Measurements from ENCODE around the gene ITPR1.

The ITPR1 gene

GRCh38 chr3:4818164-4818563, 325.0 kb downstream of the ITPR1 start:
- H3K9me3 Mint-ChIP-seq = peaks cover 12% of the 10 kb centered on the region
- peaks cover 3% of the 10 kb centered on the region for H3K27me3 Mint-ChIP-seq
- CTCF ChIA-PET = interaction anchor here (1.0 kb wide), 1 partner anchor 97 kb away, joined by 4 read pairs; no protein-coding TSS in a partner anchor
- H3K36me3 Mint-ChIP-seq = peaks cover 74% of the 10 kb centered on the region
- DNase-seq = no peak
- H3K4me3 Mint-ChIP-seq = no peak overlapping the region
- peaks cover 37% of the 10 kb centered on the region for H3K4me1 Mint-ChIP-seq
- no peak overlapping the region for H3K27ac Mint-ChIP-seq

DNA sequence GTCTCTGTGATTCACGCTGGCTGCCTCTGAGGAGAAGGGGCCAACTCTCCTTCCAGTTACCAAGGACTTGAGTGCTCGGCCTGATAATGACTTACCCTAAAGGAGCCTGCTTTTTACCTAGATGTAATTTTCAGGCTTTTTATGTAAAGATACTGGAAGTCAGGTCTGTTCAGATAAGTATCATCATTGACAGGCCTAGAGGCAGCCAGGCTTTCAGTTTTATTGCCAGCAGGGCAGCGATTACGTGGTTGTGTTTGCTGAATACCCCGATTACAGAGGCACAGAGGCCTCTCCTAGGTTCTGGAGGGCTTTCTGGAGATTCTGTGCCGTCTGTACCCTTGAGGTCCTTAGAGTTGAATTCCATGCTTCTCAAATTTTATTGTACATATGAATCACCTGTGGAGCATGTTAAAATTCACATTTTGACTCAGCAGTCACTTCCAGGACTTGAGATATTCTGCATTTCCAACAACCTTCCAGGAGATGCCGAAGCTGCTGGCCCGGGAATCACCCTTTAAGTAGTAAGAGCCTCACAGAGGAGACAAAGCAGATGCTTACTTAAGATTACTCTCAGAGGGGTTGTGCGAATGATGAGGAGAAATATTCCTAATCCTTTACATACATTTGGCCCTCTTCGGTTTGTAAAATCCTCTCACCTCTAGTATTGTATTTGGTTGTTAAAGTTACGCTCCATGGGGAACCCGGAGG, 326.0 kb downstream of the ITPR1 start:
- Mint-ChIP-seq H3K9me3 (peaks cover 15% of the 10 kb centered on the region), H3K27ac (no peak overlapping the region), H3K4me1 (peaks cover 46% of the 10 kb centered on the region), H3K36me3 (peaks cover 74% of the 10 kb centered on the region), H3K27me3 (peaks cover 3% of the 10 kb centered on the region), H3K4me3 (no peak overlapping the region)
- CTCF ChIA-PET = interaction anchor here (1.0 kb wide), 1 partner anchor 98 kb away, joined by 4 read pairs; no protein-coding TSS in a partner anchor
- no peak for DNase-seq

DNA sequence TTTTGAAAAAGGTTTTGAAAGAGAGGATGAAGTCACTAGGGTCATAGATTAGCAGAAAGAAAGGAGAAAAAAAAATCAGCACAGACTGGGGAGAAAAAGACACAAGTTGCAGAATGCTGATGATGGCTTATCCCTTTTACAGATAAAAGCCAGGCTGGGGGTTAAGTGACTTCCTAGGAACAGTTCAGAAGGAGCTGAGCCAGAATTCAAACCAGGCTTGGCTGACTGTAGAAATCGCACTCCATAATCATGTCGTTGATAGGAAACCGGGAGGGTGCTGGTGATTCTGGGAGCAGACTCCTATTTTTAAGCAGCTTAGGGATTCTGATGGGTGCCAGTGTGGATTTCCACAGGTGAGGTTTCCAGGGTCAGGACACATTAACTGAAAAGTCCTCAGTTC, 326.6 kb downstream of the ITPR1 start:
- peaks cover 3% of the 10 kb centered on the region for H3K27me3 Mint-ChIP-seq
- no peak overlapping the region for H3K27ac Mint-ChIP-seq
- CTCF ChIA-PET = interaction anchor here (0.5 kb wide), 1 partner anchor 57 kb away, joined by 3 read pairs; no protein-coding TSS in a partner anchor
- no peak overlapping the region for H3K4me3 Mint-ChIP-seq
- peaks cover 75% of the 10 kb centered on the region for H3K36me3 Mint-ChIP-seq
- peaks cover 15% of the 10 kb centered on the region for H3K9me3 Mint-ChIP-seq
- H3K4me1 Mint-ChIP-seq = peaks cover 50% of the 10 kb centered on the region
- DNase-seq = no peak

GRCh38 chr3:4820296-4821121, 327.4 kb downstream of the ITPR1 start:
- CTCF ChIA-PET = interaction anchor here (0.5 to 3.0 kb wide), 11 partner anchors 10 to 166 kb away, joined by 3 to 19 read pairs (median 7); partner anchors contain the start of gene BHLHE40
- H3K9me3 Mint-ChIP-seq = peaks cover 15% of the 10 kb centered on the region
- DNase-seq = no peak
- H3K4me3 Mint-ChIP-seq = no peak overlapping the region
- H3K36me3 Mint-ChIP-seq = peaks cover 74% of the 10 kb centered on the region
- no peak overlapping the region for H3K27ac Mint-ChIP-seq
- peaks cover 3% of the 10 kb centered on the region for H3K27me3 Mint-ChIP-seq
- peaks cover 58% of the 10 kb centered on the region for H3K4me1 Mint-ChIP-seq

DNA sequence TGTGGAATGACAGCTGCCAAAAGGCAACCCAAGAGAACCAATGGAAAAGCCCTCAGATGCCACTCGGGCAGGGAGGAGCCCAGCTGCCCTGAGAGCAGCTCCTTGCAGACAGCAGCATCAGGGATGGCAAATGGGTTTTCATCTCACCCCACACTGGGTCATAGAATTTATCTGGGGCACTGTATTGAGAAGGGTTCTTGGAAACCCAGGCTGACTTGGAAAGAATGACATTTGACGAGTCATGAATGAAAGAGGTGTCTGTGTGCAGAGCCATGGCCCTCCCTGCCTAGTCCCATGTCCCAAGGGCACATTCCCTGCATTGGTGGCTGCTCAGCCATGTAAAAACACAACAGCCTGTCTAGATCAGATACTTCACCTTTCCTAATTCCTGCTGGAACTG, 328.2 kb downstream of the ITPR1 start:
- peaks cover 3% of the 10 kb centered on the region for H3K27me3 Mint-ChIP-seq
- peaks cover 15% of the 10 kb centered on the region for H3K9me3 Mint-ChIP-seq
- H3K4me3 Mint-ChIP-seq = no peak overlapping the region
- H3K27ac Mint-ChIP-seq = peak overlapping the region; percentile 91
- H3K36me3 Mint-ChIP-seq = peaks cover 77% of the 10 kb centered on the region
- CTCF ChIA-PET = interaction anchor here (0.8 to 3.0 kb wide), 16 partner anchors 9 to 237 kb away, joined by 3 to 19 read pairs (median 6); partner anchors contain the start of gene BHLHE40
- H3K4me1 Mint-ChIP-seq = peaks cover 66% of the 10 kb centered on the region
- DNase-seq = no peak

DNA sequence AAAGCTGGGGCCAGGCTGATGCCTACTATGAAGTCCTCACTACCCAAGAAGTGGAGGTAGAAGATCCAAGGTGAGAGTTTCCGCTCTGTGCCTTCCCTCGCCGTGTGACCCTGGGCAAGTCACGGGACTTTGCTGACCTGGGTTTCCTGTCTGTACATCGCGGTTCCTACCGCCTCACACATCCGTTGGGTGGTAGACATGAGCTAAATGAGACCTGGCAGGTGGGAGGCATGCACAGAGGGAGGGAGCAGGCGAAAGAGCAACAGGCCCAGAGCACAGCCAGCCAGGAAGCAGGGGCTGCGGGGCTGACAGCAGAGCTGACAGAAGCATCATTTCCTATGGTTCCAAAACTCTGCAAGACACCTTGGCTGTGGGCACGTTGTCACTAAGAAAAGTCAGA, 328.8 kb downstream of the ITPR1 start:
- Mint-ChIP-seq H3K27me3 (peaks cover 3% of the 10 kb centered on the region), H3K36me3 (peaks cover 78% of the 10 kb centered on the region), H3K27ac (peak overlapping the region; percentile 91), H3K4me3 (peak overlapping the region; percentile 37), H3K4me1 (peaks cover 73% of the 10 kb centered on the region), H3K9me3 (peaks cover 13% of the 10 kb centered on the region)
- CTCF ChIA-PET = interaction anchor here (0.8 to 3.0 kb wide), 18 partner anchors 9 to 236 kb away, joined by 3 to 19 read pairs (median 6); partner anchors contain the start of gene BHLHE40
- peak; percentile 90 for DNase-seq

DNA sequence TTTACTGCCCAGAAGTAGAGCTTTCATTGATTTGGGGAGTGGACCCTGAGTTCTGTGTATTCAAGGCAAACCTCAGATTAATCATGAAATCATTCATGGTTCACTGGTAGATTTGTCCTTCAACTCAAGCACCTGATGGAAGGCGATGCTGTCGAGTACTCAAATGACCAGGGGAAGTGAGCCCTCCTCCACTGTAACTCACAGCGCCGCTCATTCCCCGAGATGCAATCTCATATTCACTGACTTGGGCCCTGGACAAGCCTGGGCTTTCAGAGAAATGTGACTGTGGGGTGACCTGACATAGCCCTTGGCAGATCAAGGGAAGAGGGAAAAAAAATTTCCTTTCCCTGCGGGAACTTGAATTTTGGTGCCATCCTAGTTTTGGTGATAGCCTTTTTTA, 329.4 kb downstream of the ITPR1 start:
- peak overlapping the region; percentile 91 for H3K27ac Mint-ChIP-seq
- peaks cover 78% of the 10 kb centered on the region for H3K36me3 Mint-ChIP-seq
- CTCF ChIA-PET = interaction anchor here (0.8 to 3.0 kb wide), 14 partner anchors 8 to 235 kb away, joined by 3 to 19 read pairs (median 6); partner anchors contain the start of gene BHLHE40
- H3K4me3 Mint-ChIP-seq = peak overlapping the region; percentile 37
- H3K9me3 Mint-ChIP-seq = peaks cover 7% of the 10 kb centered on the region
- peaks cover 78% of the 10 kb centered on the region for H3K4me1 Mint-ChIP-seq
- no peak for DNase-seq
- H3K27me3 Mint-ChIP-seq = peaks cover 3% of the 10 kb centered on the region

- Mint-ChIP-seq H3K36me3 (peaks cover 77% of the 10 kb centered on the region), H3K9me3 (peaks cover 3% of the 10 kb centered on the region), H3K4me1 (peaks cover 87% of the 10 kb centered on the region), H3K4me3 (peak overlapping the region; percentile 21), H3K27ac (peak overlapping the region; percentile 58), H3K27me3 (peaks cover 3% of the 10 kb centered on the region)
- DNase-seq = no peak
- CTCF ChIA-PET = interaction anchor here (1.6 to 4.8 kb wide), 4 partner anchors 16 to 234 kb away, joined by 4 to 27 read pairs (median 13); no protein-coding TSS in a partner anchor
Measured at GRCh38 chr3:4823385-4823784, 330.2 kb downstream of the ITPR1 start.

DNA sequence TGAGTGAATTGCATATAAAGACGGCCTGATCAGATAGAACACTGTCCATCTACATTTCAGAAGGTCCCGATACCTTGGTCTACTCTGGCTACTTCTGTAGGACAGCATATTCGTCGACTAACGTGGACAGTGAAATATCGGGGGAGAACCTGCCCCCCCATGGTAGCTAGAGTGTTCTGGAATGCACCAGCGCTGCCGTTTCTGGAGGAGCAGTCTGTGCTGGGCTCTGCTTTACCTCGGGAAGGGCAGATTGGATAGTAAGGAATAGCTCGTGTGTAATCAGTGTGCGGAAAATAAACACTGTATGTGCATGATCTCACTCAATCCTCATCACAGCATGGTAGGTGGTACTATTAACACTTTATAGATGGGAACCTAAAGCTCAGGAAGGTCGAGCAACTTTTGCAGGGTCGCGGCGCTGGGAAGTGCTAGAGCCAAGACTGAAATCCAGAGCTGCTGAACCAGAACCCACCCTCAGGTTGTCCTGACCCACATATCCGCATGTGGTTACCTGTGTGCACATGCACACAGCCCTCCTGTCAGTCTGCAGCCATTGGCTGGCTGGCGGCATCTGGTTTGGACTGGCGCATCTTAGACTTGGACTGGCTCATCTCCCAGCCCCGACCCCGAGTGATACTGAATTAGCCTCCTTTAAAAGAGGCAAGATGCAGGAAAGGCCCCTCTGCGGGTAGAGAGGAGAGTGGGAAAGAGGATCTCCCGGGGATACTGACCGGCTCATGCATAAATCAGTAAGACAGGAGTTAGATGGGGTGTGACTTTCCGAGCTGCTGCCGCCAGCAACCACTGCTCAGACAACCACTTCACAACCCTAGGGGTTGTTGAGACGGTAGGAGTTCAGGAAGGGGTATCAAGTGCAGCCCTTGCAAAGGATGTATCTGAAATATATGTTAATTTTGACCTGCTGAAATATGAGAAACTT, 331.1 kb downstream of the ITPR1 start:
- Mint-ChIP-seq H3K9me3 (peaks cover 3% of the 10 kb centered on the region), H3K4me1 (peaks cover 95% of the 10 kb centered on the region), H3K36me3 (peaks cover 77% of the 10 kb centered on the region), H3K27ac (peak overlapping the region; percentile 86), H3K27me3 (peaks cover 3% of the 10 kb centered on the region), H3K4me3 (peak overlapping the region; percentile 78)
- CTCF ChIA-PET = interaction anchor here (2.2 to 4.8 kb wide), 3 partner anchors 104 to 152 kb away, joined by 8 to 27 read pairs (median 11); no protein-coding TSS in a partner anchor
- DNase-seq = no peak

DNA sequence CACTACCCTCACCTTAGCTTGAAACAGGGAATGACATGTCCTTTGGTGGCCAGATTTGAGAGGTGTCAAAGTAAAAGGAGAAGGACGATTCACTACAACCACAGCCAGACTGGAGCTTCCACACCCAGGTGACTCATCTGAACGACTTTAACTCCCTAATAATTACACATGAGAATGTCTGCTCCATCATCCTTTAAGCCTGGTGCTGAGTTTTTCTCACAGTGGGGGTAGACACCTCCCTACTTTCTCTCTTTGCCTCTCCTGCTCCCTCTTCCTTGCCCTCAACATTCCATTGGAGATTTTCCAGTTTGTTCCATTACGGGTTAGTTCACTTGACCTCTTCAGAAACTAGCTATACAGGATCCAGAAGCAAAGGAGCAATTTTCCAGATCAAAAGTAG, 331.8 kb downstream of the ITPR1 start:
- Mint-ChIP-seq H3K4me3 (peak overlapping the region; percentile 78), H3K36me3 (peaks cover 74% of the 10 kb centered on the region), H3K9me3 (peaks cover 3% of the 10 kb centered on the region), H3K27ac (peak overlapping the region; percentile 86), H3K4me1 (peaks cover 97% of the 10 kb centered on the region), H3K27me3 (peaks cover 3% of the 10 kb centered on the region)
- CTCF ChIA-PET = interaction anchor here (1.3 to 4.8 kb wide), 5 partner anchors 10 to 152 kb away, joined by 4 to 27 read pairs (median 8); no protein-coding TSS in a partner anchor
- no peak for DNase-seq

- Mint-ChIP-seq H3K36me3 (peaks cover 71% of the 10 kb centered on the region), H3K27ac (peak overlapping the region; percentile 86), H3K4me3 (peak overlapping the region; percentile 78), H3K9me3 (peaks cover 3% of the 10 kb centered on the region), H3K4me1 (peaks cover 97% of the 10 kb centered on the region), H3K27me3 (peaks cover 3% of the 10 kb centered on the region)
- CTCF ChIA-PET = interaction anchor here (1.3 to 4.8 kb wide), 5 partner anchors 10 to 151 kb away, joined by 4 to 27 read pairs (median 8); no protein-coding TSS in a partner anchor
- DNase-seq = peak; percentile 76
Measured at GRCh38 chr3:4825436-4826236, 332.5 kb downstream of the ITPR1 start.

DNA sequence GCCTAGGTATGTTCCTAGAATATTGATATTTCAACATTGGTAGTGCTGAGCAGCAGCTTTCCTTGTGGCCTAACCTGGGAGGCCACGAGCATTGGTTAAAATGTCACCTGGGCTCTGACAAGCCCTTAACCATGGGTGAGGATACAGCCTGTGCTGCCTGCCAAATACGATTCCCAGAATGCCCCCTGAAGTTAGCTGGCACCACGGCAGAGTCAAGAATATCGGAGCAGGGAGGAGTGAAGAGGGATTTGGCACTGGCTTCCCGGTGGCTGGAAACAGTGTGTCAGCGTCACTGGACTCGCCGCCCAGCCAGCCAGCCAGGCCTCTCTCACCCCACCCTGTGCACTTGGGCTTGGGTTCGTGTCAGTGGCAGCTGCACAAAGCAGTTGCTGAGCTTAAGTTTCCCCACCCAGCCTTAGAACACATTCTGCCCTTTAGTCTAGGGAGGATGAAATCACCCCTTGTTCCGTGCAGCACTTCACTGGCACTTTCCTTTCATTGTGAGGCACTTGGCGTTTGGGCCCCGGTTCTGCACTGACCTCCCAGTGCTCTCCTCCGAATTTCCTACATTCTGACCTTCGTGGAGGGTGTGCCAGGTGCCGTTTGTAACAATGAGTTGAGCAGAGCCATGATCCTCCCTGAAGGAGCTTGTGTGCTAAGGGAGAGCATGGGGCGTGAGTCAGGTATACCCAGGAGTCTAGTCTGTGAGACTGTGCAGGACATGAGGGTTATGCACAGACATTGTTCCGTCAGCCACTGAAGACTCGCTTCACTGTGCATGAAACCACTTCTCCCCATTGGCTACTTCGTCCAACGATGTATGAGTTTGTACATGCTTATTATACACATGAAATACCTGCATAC, 333.3 kb downstream of the ITPR1 start:
- peaks cover 97% of the 10 kb centered on the region for H3K4me1 Mint-ChIP-seq
- CTCF ChIA-PET = interaction anchor here (1.3 to 4.8 kb wide), 6 partner anchors 9 to 150 kb away, joined by 3 to 27 read pairs (median 6); no protein-coding TSS in a partner anchor
- peak overlapping the region; percentile 78 for H3K4me3 Mint-ChIP-seq
- H3K27ac Mint-ChIP-seq = peak overlapping the region; percentile 86
- DNase-seq = no peak
- H3K36me3 Mint-ChIP-seq = peaks cover 73% of the 10 kb centered on the region
- H3K9me3 Mint-ChIP-seq = peaks cover 3% of the 10 kb centered on the region
- peaks cover 3% of the 10 kb centered on the region for H3K27me3 Mint-ChIP-seq
